Psoas muscle (tissue), 8 donors: ENCODE measurements around the gene LPGAT1. TPM values are rescaled to one million over a fixed set of nuclear protein-coding genes. Genes with fewer than 3 reads are reported as not detected.

Experiments
- ATAC-seq, 4 donors: fragments of 200-7000 bp; cut with Tn5 transposase; one replicate each; pipeline ENCODE4 v1.9.1; 2020; ENCODE audit warnings: moderate library complexity in 3 of 4, mild to moderate bottlenecking in 2 of 4
- DNase-seq, 2 donors: peaks; one replicate each; pipeline ENCODE4 v3.0.0-alpha.2; 2020
- H3K27ac ChIP-seq: fragments of 200-600 bp; one replicate; pipeline ENCODE4 v1.8.0; 2022
- H3K27me3 ChIP-seq, 3 donors: fragments of 200-600 bp in 1 of 3; one replicate each; pipeline versions ENCODE4 v1.6.1 to v1.8.0; 2013 to 2022; ENCODE audit warnings: low read length in 2 of 3, mild to moderate bottlenecking in 2 of 3, moderate library complexity in 1 of 3; ENCODE audit not compliant: insufficient read depth in 3 of 3
- H3K36me3 ChIP-seq, 2 donors: fragments of 200-600 bp in 1 of 2; one replicate each; pipeline versions ENCODE4 v1.6.1 to v1.8.0; 2013 to 2022; ENCODE audit warnings: low read depth in 1 of 2, mild to moderate bottlenecking in 1 of 2, moderate library complexity in 1 of 2; ENCODE audit not compliant: insufficient read depth in 1 of 2
- H3K4me1 ChIP-seq: fragments of 200-600 bp; one replicate; pipeline ENCODE4 v1.8.0; 2022
- H3K4me3 ChIP-seq: fragments of 200-600 bp; one replicate; pipeline ENCODE4 v1.8.0; 2022; ENCODE audit warnings: mild to moderate bottlenecking
- H3K9me3 ChIP-seq: fragments of 200-600 bp; one replicate; pipeline ENCODE4 v1.8.0; 2022
- WGBS, 3 donors: extraction: QIAGEN DNeasy Blood & Tissue Kit; methylation state at CpG; one replicate each; pipeline versions ENCODE4 v1.1.6 to v1.1.7; 2013; 5-methylcytosine and 5-hydroxymethylcytosine counted together
- intact Hi-C, 2 donors: fragments of 100-400 bp; cut with DNase I; formaldehyde crosslinking; loops; one replicate each; pipeline versions ENCODE4 v1.11.0 to v1.14.2; 2022
- polyA plus RNA-seq, 3 donors: library from polyadenylated mRNA; stranded (reverse); fragments of 200-250 nt; gene quantifications; one replicate each; pipeline ENCODE4 v1.2.3, GENCODE V29; 2013
- total RNA-seq, 4 donors: library from RNA; stranded (reverse); fragmentation: NEBNext Ultra II Directional in 2 of 4; extraction: Animal tissue kit (Norgen Biotek cat#: 25700) in 2 of 4; gene quantifications; one replicate each; pipeline versions ENCODE4 v1.2.1 to v1.2.4, GENCODE V29; 2021 to 2023
- TF ChIP-seq, protein P1 (sequence below): fragments of 200-600 bp; IDR thresholded peaks from one replicate; pipeline ENCODE4 v1.8.0; 2022; ENCODE audit warnings: antibody characterized with exemption
- donor health status: healthy with polysubstance abuse.
- donor health status: DM: no; HTN: no; CAD: no; lungs with moderate emphysema.
- donor health status: Bipolar disorder and iron deficiency.
- donor health status: healthy.
- donor health status: DM: yes; HTN: yes; CAD: no.
- donor health status: DM: no; HTN: no; CAD: no.
- donor health status: DM: no; HTN: no; CAD: no.
- donor health status: DM: yes; HTN: yes; CAD: no.

Gene LPGAT1
- total and polyA plus RNA-seq, 7 donors: 6.2 to 26.2 (median 19.3) TPM

DNA sequence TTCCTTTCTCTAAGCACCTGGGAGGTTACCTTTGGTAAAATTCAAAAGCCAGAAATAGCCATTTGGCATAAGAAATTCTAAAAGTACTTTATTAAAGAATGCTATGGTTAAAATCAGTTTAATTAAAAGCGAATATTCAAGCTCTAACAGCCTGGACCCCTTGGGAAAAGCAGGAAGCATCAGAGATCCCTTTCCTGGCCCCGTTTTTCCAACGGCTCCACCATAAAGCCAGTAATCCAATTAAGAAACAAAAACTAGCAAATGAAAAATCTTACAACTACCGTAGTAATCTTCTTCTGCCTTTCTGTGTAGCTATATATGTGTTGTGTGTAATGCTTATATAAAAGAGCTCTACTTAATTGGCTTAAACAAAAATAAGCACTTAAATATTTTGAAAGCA is 121.6 kb downstream of the LPGAT1 start:
- TF ChIP-seq, protein P1, sequence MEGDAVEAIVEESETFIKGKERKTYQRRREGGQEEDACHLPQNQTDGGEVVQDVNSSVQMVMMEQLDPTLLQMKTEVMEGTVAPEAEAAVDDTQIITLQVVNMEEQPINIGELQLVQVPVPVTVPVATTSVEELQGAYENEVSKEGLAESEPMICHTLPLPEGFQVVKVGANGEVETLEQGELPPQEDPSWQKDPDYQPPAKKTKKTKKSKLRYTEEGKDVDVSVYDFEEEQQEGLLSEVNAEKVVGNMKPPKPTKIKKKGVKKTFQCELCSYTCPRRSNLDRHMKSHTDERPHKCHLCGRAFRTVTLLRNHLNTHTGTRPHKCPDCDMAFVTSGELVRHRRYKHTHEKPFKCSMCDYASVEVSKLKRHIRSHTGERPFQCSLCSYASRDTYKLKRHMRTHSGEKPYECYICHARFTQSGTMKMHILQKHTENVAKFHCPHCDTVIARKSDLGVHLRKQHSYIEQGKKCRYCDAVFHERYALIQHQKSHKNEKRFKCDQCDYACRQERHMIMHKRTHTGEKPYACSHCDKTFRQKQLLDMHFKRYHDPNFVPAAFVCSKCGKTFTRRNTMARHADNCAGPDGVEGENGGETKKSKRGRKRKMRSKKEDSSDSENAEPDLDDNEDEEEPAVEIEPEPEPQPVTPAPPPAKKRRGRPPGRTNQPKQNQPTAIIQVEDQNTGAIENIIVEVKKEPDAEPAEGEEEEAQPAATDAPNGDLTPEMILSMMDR: no peak
- Histone ChIP-seq H3K4me3 (no peak overlapping the region), H3K4me1 (no peaks in the 10 kb centered on the region), H3K9me3 (no peaks in the 10 kb centered on the region), H3K27ac (no peak overlapping the region), H3K27me3 (no peaks in the 10 kb centered on the region), H3K36me3 (no peaks in the 10 kb centered on the region)
- DNase-seq (no peak), ATAC-seq (no peak)
- WGBS, 3 donors: 64 to 72% (median 66%) methylated on average over 4 of the region's 4 CpGs
- intact Hi-C loops: no loop called here

DNA sequence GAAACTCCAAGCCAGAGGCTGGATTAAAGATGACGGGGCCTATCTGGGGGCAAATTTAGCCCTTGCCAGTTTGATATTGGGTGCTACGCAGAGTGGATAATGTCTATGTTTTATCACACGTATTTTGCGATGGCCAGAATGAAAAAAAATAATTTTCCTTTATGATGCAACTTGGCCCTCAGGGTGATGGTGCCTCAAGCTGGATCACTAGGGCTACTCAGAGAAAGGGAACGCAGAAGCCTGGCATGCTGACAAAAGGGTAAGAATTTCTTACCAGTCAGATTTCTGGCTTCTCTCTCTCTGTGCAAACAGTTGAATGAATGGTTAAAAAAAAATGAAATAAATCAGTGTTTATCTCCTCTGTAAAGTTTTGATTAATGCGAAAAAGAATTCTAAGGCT is 122.6 kb downstream of the LPGAT1 start:
- no peaks in the 10 kb centered on the region for H3K4me1 ChIP-seq
- H3K27ac ChIP-seq: no peak overlapping the region
- no peak overlapping the region for H3K4me3 ChIP-seq
- H3K36me3 ChIP-seq: no peaks in the 10 kb centered on the region
- DNase-seq (no peak), ATAC-seq (no peak)
- H3K9me3 ChIP-seq: no peaks in the 10 kb centered on the region
- H3K27me3 ChIP-seq: no peaks in the 10 kb centered on the region
- intact Hi-C loops: no loop called here
- WGBS, 3 donors: 94 to 96% (median 96%) methylated on average over 6 of the region's 6 CpGs
- TF ChIP-seq, protein P1: no peak

DNA sequence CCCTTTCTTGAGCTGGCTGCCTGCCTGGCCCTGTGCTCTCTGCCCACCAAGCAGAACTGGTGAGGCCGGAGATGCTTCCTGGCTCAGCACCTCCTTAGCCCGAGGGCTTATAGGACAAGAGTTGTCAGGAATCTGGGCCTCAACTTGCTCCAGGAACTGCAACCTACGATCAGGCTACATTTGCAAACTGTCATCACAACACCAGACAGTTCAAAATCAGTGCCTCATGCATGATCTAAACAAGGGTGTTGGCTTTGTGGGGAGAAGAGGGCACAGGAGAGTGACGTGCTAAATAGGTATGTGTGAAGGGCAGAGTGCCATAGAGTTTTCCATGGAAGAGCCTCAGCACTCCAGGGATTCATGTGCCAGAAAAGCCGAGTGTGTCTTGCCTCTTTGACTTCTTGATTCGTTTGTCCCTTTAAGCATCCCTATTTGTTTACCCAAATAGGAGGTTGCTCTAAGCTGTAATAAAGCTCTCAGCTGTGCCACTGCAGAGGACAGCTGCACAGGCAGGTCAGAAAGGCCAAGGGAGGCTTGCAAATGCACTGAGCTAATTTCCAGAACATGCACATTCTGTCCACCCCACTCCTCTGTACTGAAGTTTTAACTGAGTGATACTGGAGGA is 125.0 kb downstream of the LPGAT1 start:
- Histone ChIP-seq H3K36me3 (no peaks in the 10 kb centered on the region), H3K27ac (no peak overlapping the region), H3K4me1 (no peaks in the 10 kb centered on the region), H3K27me3 (no peaks in the 10 kb centered on the region), H3K4me3 (no peak overlapping the region), H3K9me3 (no peaks in the 10 kb centered on the region)
- ATAC-seq (no peak), DNase-seq (no peak)
- TF ChIP-seq, protein P1: no peak
- WGBS, 3 donors: 37 to 50% (median 40%) methylated on average over 6 of the region's 6 CpGs
- intact Hi-C loops: no loop called here

DNA sequence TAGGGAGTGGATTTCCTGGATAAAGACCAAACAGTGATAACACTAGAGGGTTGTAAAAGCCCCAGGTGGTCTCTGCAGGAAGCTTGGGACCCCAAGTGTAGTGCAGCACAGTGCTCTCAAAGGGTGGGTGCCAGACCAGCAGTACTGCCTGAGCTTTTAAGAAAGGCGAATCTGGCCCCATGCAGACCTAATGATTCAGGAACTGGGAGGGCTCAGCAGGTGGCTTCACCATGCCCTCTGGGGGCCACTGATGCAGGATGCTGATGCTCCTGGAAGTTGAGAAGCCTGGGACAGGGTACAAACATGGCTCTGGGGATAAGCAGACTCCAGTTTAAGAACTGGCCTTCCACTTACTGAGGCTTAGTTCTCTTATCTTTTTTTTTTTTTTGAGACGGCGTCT is 126.0 kb downstream of the LPGAT1 start:
- Histone ChIP-seq H3K27ac (no peak overlapping the region), H3K27me3 (no peaks in the 10 kb centered on the region), H3K4me1 (no peaks in the 10 kb centered on the region), H3K4me3 (no peak overlapping the region), H3K9me3 (no peaks in the 10 kb centered on the region), H3K36me3 (no peaks in the 10 kb centered on the region)
- ATAC-seq (no peak), DNase-seq (no peak)
- 92 to 100% (median 96%) methylated on average over 3 of the region's 3 CpGs for WGBS, 3 donors
- intact Hi-C loops: no loop called here
- TF ChIP-seq, protein P1: no peak
